Gastroesophageal sphincter (tissue), 3 donors: ENCODE data around the gene PLK1.

ENCODE experiments used
- CTCF ChIP-seq, 4 experiments: fragments of 200-600 bp in 2 of 4; fragments of 450-650 bp in 2 of 4; sonication (generic) in 1 of 4; IDR thresholded peaks; one replicate each; pipeline ENCODE4 v1.5.1; 2017 to 2019; ENCODE audit warnings: antibody characterized with exemption in 4 of 4, mild to moderate bottlenecking in 2 of 4, moderate library complexity in 2 of 4
- EP300 ChIP-seq: sonication (generic); formaldehyde crosslinking; IDR thresholded peaks from one replicate; pipeline ENCODE4 v1.6.1; 2017; ENCODE audit warnings: antibody characterized with exemption, mild to moderate bottlenecking
- POLR2A ChIP-seq, 2 donors: fragments of 450-650 bp; IDR thresholded peaks; one replicate each; pipeline ENCODE4 v1.6.1; 2017; ENCODE audit warnings: antibody characterized with exemption in 2 of 2, mild to moderate bottlenecking in 2 of 2, moderate library complexity in 1 of 2
- POLR2AphosphoS5 ChIP-seq: sonication (generic); formaldehyde crosslinking; IDR thresholded peaks from one replicate; pipeline ENCODE4 v1.6.1; 2017; ENCODE audit warnings: antibody characterized with exemption

DNA sequence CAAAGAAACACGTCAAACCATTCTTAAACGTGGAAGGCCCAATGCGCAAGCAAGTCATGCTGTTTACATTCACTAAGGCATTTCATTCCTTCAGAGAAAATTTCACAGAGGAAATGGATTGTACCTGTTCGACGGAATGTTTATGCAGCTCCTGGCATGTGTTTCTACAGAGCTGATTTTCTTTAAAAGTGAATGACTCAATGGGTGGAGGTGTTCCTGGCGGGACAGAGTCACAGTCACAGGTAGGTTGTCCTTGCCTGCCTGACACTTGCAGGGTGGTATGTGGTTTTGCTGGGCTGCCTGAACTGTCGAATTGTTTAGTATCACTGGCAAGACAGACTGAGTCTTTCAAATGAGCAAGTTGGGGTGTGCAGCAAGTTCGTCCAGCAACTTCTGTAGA is 49.2 kb upstream of the PLK1 start:
- TF ChIP-seq CTCF (IDR thresholded peaks at IDR 0.05): no peak
- TF ChIP-seq POLR2AphosphoS5: no peak
- no peak for TF ChIP-seq POLR2A (IDR thresholded peaks at IDR 0.05)
- no peak for TF ChIP-seq EP300
